Common myeloid progenitor, CD34-positive (primary cell): ENCODE results near the gene CYB5A.

Experiments
- CTCF ChIA-PET: fragments of 350-600 bp; sonication (Branson Sonifier 250); formaldehyde crosslinking; loops from one replicate; lab custom pipeline; 2021; ENCODE audit warnings: antibody characterized with exemption; lab: Charles Lee
- POLR2A ChIA-PET: fragments of 350-600 bp; sonication (Branson Sonifier 250); formaldehyde crosslinking; loops from one replicate; lab custom pipeline; 2021; ENCODE audit warnings: antibody characterized with exemption; lab: Charles Lee
- DNase-seq, 3 donors: peaks; one replicate each; pipeline versions ENCODE4 v3.0.0 to v3.0.0-alpha.2; 2013
- H3K27ac ChIP-seq, 2 experiments: 1 replicate in 1 of 2; 2 replicates in 1 of 2; pipeline ENCODE4 v1.7.0; 2013; ENCODE audit warnings: inconsistent platforms in 2 of 2, low read length in 2 of 2, mild to moderate bottlenecking in 2 of 2, low read depth in 1 of 2, moderate library complexity in 1 of 2; ENCODE audit not compliant: severe bottlenecking in 2 of 2, insufficient read depth in 1 of 2, poor library complexity in 1 of 2
- H3K27me3 ChIP-seq, 5 experiments: replicated peaks in 2 of 5; 1 replicate in 3 of 5; 2 replicates in 2 of 5; pipeline versions ENCODE4 v1.6.1 to v1.7.0; 2013; ENCODE audit warnings: low read length in 4 of 5, mild to moderate bottlenecking in 2 of 5, moderate library complexity in 2 of 5, inconsistent platforms in 1 of 5; ENCODE audit not compliant: insufficient read depth in 5 of 5, control insufficient read depth in 4 of 5
- H3K36me3 ChIP-seq, 4 experiments: 1 replicate in 2 of 4; 2 replicates in 2 of 4; pipeline versions ENCODE4 v1.6.1 to v1.7.0; 2013; ENCODE audit warnings: low read length in 3 of 4, control low read depth in 1 of 4, mild to moderate bottlenecking in 1 of 4; ENCODE audit not compliant: control insufficient read depth in 4 of 4, insufficient read depth in 4 of 4
- H3K4me1 ChIP-seq, 4 experiments: 1 replicate in 3 of 4; 2 replicates in 1 of 4; pipeline versions ENCODE4 v1.6.1 to v1.7.1; 2013; ENCODE audit warnings: low read length in 3 of 4, mild to moderate bottlenecking in 3 of 4, control low read depth in 1 of 4, inconsistent platforms in 1 of 4, moderate library complexity in 1 of 4; ENCODE audit not compliant: control insufficient read depth in 4 of 4, insufficient read depth in 4 of 4; ENCODE audit errors: control extremely low read depth in 1 of 4
- H3K4me3 ChIP-seq, 7 experiments: 1 replicate in 4 of 7; 2 replicates in 3 of 7; pipeline versions ENCODE4 v1.5.1 to v1.7.0; 2013; ENCODE audit warnings: mild to moderate bottlenecking in 7 of 7, low read length in 6 of 7, moderate library complexity in 6 of 7, inconsistent platforms in 2 of 7, low read depth in 2 of 7, control low read depth in 1 of 7; ENCODE audit not compliant: insufficient read depth in 4 of 7, control insufficient read depth in 1 of 7; ENCODE audit errors: extremely low read depth in 1 of 7
- H3K9me3 ChIP-seq, 5 experiments: 1 replicate in 4 of 5; 2 replicates in 1 of 5; pipeline versions ENCODE4 v1.6.1 to v1.7.1; 2013; ENCODE audit warnings: low read length in 4 of 5, mild to moderate bottlenecking in 2 of 5, inconsistent platforms in 1 of 5, low read depth in 1 of 5, moderate library complexity in 1 of 5; ENCODE audit not compliant: control insufficient read depth in 4 of 5, insufficient read depth in 2 of 5; ENCODE audit errors: control extremely low read depth in 1 of 5
- WGBS: methylation state at CpG from one replicate; pipeline ENCODE4 v1.1.5; 2013; ENCODE audit not compliant: insufficient coverage; 5-methylcytosine and 5-hydroxymethylcytosine counted together

The CYB5A gene

DNA sequence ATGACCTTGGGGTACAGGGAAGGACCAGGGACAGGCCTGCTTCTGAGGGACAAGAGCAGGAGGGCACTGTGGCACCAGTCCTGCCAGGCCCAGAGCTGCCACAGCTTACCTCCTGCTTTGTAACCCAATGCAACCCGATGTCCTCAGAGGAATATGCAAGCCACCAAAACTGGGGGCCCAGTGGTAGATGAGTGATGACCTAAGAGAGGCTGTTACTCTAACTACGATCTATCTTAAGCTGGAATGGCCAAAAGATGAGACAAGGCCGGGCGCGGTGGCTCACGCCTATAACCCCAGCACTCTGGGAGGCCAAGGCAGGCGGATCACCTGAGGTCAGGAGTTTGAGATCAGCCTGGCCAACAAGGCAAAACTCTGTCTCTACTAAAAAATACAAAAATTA is 12.8 kb downstream of the CYB5A start:
- POLR2A ChIA-PET = no interaction called here
- CTCF ChIA-PET = no interaction called here
- Histone ChIP-seq H3K27ac (no peak overlapping the region), H3K9me3 (no peaks in the 10 kb centered on the region), H3K36me3 (peaks cover 0 to 3% (median 0%) of the 10 kb centered on the region in 4 experiments), H3K4me1 (peaks cover 5 to 20% (median 16%) of the 10 kb centered on the region in 4 experiments), H3K27me3 (no peaks in the 10 kb centered on the region), H3K4me3 (no peak overlapping the region)
- DNase-seq = no peak
- WGBS = 98% methylated on average over 6 of the region's 7 CpGs

DNA sequence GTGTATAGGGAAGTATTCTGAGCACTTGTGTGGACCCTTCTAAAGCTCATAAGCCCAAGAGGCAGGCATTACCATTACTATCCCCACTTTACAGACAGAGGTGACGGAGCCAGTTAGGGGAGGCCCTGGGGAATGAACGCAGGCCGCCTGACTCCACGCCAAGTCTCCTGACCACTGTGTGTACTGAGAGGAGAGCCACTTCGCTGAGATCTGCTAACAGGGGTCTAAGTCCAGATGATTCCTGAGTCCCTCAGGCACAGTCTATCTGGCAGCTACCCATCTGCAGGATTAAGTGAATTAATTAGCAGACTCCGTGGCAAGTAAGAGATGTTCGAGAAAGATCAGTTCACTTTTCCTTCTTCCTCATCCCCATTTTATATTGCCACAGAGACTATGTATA is 13.7 kb downstream of the CYB5A start:
- ChIA-PET POLR2A (interaction anchor here (0.7 kb wide), 1 partner anchor 37 kb away, joined by 3 read pairs; no protein-coding TSS in a partner anchor), CTCF (no interaction called here)
- DNase-seq = no peak
- H3K27ac ChIP-seq = no peak overlapping the region
- peaks cover 0 to 3% (median 0%) of the 10 kb centered on the region in 4 experiments for H3K36me3 ChIP-seq
- H3K9me3 ChIP-seq = no peaks in the 10 kb centered on the region
- H3K4me3 ChIP-seq = no peak overlapping the region
- H3K4me1 ChIP-seq = peaks cover 5 to 17% (median 15%) of the 10 kb centered on the region in 4 experiments
- WGBS = 95% methylated on average over 7 of the region's 7 CpGs
- H3K27me3 ChIP-seq = no peaks in the 10 kb centered on the region

GRCh38 chr18:74277296-74277695 is 14.5 kb downstream of the CYB5A start:
- no peak for DNase-seq
- H3K4me1 ChIP-seq = peaks cover 0 to 10% (median 9%) of the 10 kb centered on the region in 4 experiments
- no peak overlapping the region for H3K4me3 ChIP-seq
- ChIA-PET CTCF (no interaction called here), POLR2A (interaction anchor here (1.2 kb wide), 1 partner anchor 11 kb away, joined by 3 read pairs; no protein-coding TSS in a partner anchor)
- H3K27ac ChIP-seq = no peak overlapping the region
- WGBS = 100% methylated on average over 2 of the region's 2 CpGs
- H3K36me3 ChIP-seq = peaks cover 0 to 3% (median 0%) of the 10 kb centered on the region in 4 experiments
- no peaks in the 10 kb centered on the region for H3K27me3 ChIP-seq
- H3K9me3 ChIP-seq = no peaks in the 10 kb centered on the region

GRCh38 chr18:74276609-74277008 is 15.2 kb downstream of the CYB5A start:
- CTCF ChIA-PET = interaction anchor here (1.1 kb wide), 1 partner anchor 9 kb away, joined by 3 read pairs; no protein-coding TSS in a partner anchor
- Histone ChIP-seq H3K27ac (no peak overlapping the region), H3K27me3 (no peaks in the 10 kb centered on the region), H3K36me3 (peaks cover 0 to 3% (median 0%) of the 10 kb centered on the region in 4 experiments), H3K9me3 (no peaks in the 10 kb centered on the region), H3K4me3 (no peak overlapping the region), H3K4me1 (peaks cover 0 to 3% (median 2%) of the 10 kb centered on the region in 4 experiments)
- POLR2A ChIA-PET = interaction anchor here (1.2 kb wide), 1 partner anchor 11 kb away, joined by 3 read pairs; no protein-coding TSS in a partner anchor
- 92% methylated on average over 6 of the region's 10 CpGs for WGBS
- DNase-seq = no peak

DNA sequence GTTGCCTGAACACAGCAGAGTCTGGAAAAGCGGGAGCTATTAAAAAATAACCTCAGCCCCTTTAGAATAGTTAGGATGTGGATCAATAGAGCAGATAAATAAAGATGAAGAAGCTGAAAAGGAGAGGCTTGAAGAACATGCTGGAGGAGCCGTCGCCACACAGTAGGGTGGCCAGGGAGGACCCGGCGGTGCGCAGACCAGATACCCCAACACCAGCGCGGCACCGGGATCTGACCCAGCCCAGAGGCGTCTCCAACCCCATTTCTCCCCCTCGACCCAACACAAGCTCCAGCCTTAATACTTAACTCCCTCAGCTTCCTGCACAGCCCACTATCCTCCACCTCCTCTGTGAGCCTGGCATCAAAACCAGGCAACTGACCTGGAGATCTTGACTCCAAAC is 16.0 kb downstream of the CYB5A start:
- no peaks in the 10 kb centered on the region for H3K9me3 ChIP-seq
- H3K4me3 ChIP-seq = no peak overlapping the region
- ChIA-PET CTCF (interaction anchor here (0.7 kb wide), 1 partner anchor 71 kb away, joined by 4 read pairs; no protein-coding TSS in a partner anchor), POLR2A (no interaction called here)
- H3K27ac ChIP-seq = no peak overlapping the region
- no peaks in the 10 kb centered on the region for H3K4me1 ChIP-seq
- H3K27me3 ChIP-seq = no peaks in the 10 kb centered on the region
- WGBS = 88% methylated on average over 9 of the region's 11 CpGs
- H3K36me3 ChIP-seq = peaks cover 0 to 3% (median 0%) of the 10 kb centered on the region in 4 experiments
- no peak for DNase-seq

DNA sequence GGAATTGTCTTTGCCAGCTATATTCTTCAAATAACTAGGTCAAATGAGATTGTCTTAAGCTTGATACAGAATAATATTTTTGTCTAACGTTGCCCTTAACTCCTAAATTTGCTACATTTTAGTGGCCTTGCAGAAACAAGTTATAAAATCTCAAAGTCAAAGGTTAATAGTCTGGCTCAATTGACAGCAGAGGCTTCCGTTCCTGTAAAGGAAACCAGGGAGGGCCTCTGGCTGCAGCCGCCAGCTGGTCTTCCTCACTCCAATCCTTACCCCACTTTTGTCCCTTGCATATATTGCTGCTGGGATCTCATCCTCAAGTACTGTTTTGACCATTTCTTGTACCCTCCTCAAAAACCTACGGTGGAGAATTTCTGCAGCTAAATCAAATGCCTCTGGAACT is 17.1 kb downstream of the CYB5A start:
- Histone ChIP-seq H3K36me3 (peaks cover 0 to 3% (median 0%) of the 10 kb centered on the region in 4 experiments), H3K4me1 (no peaks in the 10 kb centered on the region), H3K4me3 (no peak overlapping the region), H3K27me3 (no peaks in the 10 kb centered on the region), H3K27ac (no peak overlapping the region), H3K9me3 (no peaks in the 10 kb centered on the region)
- no peak for DNase-seq
- ChIA-PET CTCF (interaction anchor here (1.1 to 1.2 kb wide), 2 partner anchors 9 to 20 kb away, joined by 3 read pairs; no protein-coding TSS in a partner anchor), POLR2A (no interaction called here)
- 100% methylated on average over 3 of the region's 4 CpGs for WGBS

DNA sequence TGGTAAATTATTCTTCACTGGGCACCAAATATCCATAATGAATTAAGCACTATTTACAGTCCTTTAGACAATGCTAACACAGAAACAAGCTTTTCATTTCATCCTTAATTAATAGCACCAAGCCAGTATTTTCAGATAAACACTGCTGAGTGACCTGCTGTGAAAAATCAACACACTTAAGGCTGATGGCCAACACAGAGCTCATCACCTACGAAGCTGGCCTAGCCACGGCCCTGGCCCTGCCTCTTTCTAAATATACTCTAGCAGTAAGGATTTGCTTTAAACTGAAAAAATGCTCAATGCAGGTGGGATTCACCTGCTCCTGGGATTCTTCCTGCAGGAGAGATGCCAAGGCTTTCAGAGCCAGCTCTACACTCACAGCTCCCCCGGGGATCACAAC is 18.4 kb downstream of the CYB5A start:
- 100% methylated on average over 3 of the region's 3 CpGs for WGBS
- DNase-seq = no peak
- Histone ChIP-seq H3K9me3 (no peaks in the 10 kb centered on the region), H3K27me3 (no peaks in the 10 kb centered on the region), H3K4me1 (no peaks in the 10 kb centered on the region), H3K36me3 (peaks cover 0 to 3% (median 0%) of the 10 kb centered on the region in 4 experiments), H3K27ac (no peak overlapping the region), H3K4me3 (no peak overlapping the region)
- ChIA-PET CTCF (interaction anchor here (0.9 to 1.2 kb wide), 2 partner anchors 11 to 17 kb away, joined by 3 read pairs; no protein-coding TSS in a partner anchor), POLR2A (interaction anchor here (0.6 kb wide), 1 partner anchor 144 kb away, joined by 3 read pairs; no protein-coding TSS in a partner anchor)
